Anterior cingulate cortex (tissue), 58 donors: ENCODE measurements around the gene CSF2.

Experiments used
- DNase-seq, 58 donors: peaks; one replicate each; lab custom pipeline; 2025; lab: John Stamatoyannopoulos, UW

Gene CSF2

DNA sequence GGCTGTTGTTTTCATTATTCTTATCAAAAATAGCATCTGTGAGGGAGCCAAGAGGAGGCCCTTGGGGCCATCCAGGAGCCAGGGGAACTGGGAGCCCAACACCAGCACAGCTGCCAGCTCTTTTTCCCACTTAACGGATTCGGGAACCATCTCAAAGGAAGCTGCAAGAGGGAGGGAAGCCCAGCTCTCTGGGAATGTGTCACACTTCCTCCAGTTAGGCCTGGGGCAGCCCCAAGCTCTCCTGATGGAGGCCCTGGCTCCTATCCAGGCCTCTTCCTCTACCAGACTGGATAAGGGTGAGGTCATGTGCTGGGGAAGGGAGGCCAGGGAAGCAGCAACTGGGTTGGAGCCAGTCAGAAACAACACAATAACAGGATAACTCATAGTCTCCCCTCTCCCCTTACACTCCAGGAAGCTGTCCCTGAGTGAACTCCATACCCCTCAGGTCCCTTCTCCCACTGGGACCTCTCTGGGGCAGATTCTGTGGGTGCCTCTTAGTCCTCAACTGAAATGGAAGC lies 12.7 kb downstream of the CSF2 start:
- peak in 1 of 58 donors; percentile 19 for DNase-seq

DNA sequence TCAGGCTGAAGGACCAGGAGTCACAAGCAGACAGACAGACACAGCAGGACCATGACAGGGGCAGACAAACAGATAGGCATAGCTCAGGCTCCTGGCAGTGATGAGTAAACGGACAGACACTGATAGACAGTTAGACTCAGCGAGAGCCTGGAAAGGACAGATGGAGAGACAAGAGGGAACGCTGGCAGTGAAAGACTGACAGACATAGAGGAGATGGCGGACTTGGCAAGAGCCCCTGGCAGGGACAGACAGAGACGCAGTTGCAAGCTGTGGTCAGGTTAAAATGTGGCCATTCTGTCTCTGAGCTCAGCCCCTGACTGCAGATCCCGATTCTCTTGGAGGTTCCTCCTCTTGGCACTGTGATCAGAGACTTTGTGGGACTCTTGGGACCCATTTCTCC lies 13.6 kb downstream of the CSF2 start:
- DNase-seq: no peak

DNA sequence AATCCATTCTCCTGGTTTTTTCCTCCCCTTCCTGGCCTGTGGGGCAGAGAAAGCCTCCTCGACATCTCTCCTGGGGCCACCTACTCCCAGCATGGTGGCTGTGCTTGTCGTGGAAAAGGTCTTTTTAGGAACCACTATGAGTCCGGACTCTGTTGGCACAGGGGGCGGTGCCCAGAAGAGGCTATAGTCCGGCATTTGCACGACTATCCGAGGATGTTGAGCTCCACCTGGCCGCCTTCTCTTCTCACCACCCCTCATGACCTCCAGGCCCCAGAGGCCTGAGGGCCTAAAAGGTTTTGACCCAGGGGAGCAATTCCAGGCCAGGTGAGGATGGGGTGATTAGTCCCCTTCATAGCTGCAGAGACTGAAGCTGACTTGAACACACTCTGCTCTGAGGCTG lies 14.1 kb downstream of the CSF2 start:
- DNase-seq: no peak

DNA sequence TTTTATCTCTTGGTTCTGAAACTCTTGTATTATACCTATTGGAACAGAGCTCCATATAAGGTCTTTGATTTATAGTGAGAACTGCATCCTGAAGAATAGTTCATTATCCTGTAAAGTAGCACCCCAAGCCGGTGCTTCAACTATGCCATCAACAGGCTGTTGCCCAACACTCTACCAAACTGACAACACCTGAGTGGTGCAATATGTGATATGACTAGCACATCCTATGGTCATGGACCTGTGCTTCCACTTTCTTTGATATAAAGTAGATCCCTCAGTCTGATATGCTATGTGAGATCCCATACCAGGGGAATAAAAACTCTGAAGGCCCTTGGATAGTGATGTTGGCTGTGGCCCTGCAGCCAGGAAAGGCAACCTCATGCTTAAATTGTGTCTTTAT lies 15.8 kb downstream of the CSF2 start:
- no peak for DNase-seq

DNA sequence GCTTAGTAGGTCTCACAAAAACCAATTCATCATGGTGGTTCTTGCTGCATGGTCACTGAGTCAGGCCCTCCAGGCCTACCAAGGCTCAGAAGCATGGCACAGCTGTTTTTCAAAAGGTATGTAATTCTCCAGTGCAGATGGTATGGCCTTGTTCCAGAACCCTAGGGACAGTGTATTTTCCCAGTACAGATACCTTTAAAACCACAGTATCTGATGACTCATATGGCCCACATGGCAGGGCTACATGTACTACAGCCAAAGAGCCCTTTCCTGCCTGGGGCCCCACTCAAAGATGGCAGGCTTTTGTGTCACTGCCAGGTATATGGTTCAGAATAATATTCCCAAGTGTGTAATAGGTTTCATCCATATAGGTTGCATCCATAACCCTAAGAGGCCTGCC lies 16.5 kb downstream of the CSF2 start:
- no peak for DNase-seq

DNA sequence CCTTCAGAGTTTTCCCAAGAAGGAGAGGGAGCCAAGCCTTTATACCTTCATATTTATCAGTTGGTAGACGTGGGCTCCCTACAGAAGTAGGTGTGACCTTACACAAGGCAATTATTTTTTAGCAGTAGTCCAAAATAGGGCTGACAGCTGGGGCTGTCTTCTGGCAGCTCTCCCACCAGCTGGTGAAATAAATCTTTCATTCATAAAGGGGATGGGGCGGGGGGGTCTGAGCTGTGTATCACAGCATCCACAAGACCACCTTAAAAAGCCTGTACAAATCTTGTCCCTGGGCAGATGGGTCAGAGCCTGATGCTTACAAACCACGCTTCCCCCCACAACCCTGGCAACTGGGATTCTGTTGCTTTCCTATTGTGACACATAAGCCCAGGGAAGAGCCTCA lies 19.7 kb downstream of the CSF2 start:
- no peak for DNase-seq

DNA sequence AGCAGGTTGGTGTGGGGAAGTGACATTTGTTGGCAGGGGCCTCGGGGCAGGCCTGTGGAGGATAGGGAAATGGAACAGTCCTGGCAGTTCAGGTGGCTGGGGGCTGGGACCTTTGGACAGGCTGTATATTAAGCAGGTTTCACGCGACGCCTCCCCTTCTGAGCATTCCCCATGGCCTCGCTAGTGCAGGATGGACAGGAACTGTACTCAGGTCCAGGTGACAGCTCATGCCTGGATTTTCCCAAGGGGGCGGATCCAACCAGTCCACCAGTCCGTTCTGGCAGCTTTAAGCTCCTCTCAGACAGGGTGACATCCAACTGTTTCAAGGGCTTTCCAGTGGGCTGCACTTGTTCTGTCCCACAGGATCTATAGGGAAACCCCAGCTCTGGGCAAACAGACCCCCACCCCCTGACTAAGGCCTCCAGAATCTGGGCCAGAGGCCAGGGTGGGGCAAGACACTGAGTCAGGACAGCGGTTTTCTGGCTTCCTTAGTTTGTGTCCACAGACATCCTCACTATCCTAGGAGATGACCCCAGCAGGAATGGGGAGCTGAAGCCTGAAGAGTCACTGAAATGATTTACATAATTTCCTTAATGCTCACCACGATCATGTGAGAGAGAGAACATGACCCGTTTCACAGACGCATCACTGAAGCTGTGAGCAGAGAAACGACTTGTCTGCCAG lies 20.9 kb downstream of the CSF2 start:
- DNase-seq: no peak

DNA sequence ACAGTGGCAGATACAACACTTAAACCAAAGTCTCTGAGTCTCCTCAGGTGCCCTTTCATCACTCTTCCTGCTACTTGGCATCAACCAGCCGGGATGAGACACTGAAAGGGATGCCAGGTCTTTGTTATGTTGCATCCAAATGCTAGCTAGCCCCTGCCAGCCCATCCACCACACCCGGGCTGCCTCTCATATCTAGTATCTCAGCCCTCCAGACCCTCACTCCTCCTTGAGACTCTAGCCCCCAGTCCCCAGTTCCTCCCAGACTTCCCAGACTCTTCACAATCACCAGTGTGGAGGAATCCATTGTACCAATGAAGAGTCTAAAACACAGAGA lies 21.5 kb downstream of the CSF2 start:
- DNase-seq: no peak

DNA sequence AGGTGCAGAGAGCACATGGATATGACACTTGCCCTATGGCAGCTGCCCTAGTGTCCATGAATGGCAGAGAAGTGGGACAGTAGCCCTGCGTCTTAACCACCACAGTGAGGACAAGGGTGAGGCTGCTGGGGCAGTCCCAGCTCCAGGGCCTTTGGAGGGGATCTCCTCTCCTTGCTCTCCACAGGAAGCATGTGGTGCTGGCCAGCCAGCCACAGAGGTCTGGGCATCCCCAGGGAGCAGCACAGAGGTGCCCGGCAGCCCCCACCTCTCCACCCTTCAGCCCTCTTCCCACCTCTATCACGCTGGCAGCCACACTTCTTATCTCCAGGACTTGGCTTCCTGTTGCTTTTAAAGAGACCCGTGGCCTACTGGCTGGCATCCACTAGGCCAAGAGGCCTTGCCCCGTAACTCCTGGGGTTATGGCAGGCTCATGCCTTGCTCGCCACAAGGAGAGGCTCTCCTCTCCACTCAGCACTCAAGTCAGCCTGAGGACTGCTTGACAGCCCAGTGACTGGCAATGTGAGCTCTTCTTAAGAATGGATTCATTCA lies 21.9 kb downstream of the CSF2 start:
- no peak for DNase-seq

DNA sequence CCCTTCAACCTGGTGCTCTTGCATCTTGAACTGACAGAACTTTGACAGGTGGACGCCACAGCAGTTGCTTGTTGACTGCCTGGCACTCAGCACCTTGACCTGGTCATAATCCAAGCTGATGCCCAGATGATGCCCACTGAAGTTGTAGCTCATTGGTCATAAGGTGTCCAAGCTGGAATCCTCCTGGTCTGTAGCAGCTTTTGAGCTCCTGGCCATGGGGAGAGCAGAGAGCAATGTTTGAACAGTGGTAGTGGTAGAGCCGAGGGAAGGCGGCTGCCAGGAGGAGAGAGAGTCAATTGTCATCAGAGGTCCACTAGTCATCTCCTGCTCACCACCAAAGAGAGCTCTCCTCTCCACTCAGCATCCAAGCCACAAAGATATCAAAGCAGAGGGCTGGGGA lies 23.3 kb downstream of the CSF2 start:
- no peak for DNase-seq

DNA sequence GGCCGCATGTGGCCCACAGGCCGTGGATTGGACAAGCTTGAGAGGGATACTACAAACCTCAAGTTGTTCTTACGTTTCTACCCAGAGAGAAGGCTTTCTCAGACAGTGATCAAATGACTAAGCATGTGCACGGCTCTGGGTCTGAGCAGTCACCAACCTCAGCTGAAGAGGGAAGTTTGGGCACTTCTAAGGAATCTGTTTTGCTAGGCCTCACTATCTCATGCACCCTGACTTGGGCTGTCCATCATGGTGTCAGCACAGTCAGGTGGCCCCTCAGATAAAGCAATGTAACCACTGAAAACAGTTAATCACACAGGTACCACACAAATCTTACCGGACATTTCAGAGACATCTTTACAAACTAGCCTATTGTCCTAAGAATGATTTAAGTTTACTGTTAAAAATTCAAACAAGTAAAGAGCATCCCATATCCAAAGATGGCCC lies 24.6 kb downstream of the CSF2 start:
- DNase-seq: no peak

DNA sequence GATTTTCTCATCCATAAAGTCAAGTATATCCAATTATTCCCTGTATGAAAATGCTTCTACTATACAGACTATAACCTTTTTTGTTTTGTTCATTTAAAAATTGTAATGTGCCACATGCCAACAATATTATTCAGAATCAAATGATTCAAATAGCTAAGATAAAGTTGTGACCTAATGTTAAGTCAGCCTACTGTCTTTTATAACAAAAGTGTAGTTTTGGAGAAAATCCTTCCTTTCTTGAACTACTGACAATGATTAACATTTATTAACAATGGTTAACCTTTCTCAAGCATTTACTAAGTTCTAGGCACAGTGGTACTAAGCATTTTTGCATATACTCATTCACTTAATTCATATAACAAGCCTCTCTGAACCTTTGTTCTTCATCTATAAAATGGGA lies 25.0 kb downstream of the CSF2 start:
- no peak for DNase-seq

DNA sequence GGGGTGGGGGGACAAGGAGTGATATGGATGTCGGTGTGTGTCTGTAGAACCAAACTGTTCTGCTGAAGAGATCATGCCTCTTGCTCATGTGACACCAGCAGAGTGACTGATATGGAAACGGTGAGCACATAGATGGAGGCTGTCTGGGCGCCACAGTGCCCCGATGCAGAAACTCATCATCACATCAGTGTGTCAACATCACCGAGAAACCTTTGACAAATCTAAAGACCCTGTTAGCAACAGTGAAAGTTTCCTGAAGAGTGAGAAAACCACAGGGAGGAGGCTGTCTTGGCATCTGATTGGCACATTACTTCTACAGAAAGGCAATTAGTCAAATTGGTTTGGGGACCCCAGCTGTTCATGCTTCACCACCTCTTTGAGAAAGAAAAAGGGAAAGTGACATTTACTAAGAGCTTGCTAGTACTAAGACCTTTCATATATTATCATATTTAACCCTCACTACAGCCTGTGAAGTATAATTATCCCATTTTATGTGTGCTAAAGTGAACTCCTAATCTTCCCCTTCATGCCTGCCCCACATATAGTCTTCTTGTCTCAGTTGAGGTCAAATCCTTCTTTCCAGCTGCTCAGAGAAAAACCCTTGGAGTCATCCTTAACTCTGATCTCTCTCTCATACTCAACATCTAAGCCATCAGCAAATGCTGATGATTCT lies 25.6 kb downstream of the CSF2 start:
- no peak for DNase-seq

DNA sequence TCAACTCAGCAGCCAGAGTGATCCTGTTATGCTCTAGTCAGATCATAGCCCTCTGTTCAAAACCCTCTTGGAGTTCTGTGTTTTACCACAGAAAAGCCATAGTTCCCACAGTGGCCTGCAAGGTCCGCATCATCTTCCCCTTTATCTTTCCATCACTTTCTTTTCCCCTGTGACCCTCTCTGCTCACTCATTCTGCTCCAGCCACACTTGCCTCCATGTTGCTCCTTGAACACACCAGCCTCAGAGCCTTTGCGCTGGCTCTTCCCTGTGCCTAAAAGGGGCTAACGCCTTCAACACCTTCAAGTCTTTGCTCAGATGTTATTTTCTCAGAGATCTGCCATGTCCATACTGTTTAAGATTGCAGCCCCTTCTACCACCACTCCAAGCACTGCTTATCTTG lies 26.3 kb downstream of the CSF2 start:
- DNase-seq: no peak

DNA sequence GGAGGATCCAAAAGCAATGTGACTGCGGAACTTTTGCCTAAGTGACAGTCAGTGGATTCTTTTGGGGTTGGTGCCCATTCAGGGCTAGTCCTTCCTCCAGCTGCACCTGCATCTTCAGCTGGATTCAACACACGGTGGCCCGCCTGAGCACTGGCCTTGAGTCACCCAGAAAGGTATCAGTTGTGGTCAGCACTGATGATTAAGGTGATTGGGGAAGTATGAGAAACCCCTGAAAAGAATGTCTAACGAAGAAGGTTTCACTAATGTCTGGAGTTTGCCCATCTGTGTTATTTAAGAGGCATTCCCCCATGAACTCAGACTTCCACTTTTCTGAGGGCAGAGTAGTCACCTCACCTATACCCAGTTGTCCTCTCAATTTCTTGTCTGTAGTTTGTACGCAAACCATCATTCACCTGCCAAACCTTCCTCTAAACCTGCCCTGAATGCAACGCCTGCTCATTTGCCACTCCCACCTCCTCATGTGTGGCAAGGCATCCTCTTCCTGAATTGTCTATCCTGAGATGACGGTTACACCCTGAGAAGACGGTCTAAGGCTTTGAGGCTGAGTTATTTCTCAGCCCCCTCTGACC lies 27.2 kb downstream of the CSF2 start:
- DNase-seq: no peak

DNA sequence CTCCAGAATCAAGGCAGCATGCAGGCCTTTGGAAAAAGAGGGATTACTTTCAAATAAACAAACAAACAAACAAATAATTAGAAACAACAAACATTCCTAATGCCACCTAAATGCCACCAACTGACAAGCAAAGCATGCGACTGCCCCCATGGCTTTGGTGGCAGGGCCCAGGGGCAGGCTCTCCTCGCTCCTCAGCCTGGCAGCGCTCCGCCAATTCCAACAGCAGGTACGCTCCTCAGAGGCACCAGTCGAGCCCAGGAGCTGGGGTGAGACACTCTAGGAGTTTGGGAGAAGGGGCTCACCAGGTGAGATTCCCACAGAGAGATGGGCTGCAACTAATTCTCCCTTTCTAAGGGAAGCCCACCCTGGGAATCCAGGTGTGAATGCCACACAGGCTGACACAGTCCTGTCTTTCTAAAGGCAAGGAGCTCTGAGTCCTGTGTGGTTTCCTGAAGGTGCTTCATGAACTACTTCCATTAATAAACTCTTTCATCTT lies 27.8 kb downstream of the CSF2 start:
- DNase-seq: no peak

DNA sequence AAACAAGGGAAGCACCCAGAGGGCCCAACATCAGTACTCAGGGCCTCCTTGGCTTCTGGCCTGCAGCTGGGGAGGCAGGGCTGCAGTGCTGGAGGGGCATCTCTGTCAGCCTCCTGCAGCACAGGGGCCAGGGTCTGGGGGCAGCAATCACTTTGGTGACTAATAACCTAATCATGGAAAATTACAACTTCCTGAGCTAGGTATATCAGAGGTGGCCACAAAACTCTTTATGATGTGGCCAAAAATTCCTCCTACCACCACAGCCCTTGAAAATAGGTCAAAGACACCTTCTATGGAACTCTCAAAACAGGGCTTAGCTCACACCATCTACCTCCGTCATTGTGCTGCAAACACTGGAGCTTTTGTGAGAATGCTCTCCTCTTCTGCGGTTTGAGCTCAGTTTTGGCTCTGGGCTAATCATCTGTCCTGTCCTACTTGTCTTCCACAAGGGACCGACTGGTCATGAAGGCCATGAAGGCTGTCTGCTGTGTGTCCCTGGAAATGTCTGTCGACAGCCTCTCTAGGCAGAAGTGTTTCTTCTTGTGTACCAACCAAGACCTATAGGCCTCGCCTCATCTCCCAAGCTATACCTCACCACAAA lies 28.6 kb downstream of the CSF2 start:
- no peak for DNase-seq

DNA sequence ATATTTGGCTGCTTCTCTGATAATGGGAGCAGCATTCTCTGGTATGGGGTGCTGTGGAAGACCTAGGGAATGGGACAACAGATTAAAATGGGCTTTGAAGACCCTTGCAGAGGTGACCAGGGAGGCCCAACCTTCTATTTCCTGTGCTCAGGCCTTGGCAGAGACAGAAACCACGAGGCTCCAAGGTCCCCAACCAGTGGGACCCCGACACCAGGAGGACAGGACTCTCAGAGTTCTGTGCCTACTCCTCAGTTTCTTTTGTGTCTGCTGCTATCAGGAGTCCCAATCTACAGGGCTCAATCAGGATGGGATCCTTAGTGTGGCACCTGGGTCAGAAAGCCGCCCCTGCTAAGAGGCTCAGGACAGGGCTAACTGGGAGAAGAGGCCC lies 29.3 kb downstream of the CSF2 start:
- DNase-seq: no peak

DNA sequence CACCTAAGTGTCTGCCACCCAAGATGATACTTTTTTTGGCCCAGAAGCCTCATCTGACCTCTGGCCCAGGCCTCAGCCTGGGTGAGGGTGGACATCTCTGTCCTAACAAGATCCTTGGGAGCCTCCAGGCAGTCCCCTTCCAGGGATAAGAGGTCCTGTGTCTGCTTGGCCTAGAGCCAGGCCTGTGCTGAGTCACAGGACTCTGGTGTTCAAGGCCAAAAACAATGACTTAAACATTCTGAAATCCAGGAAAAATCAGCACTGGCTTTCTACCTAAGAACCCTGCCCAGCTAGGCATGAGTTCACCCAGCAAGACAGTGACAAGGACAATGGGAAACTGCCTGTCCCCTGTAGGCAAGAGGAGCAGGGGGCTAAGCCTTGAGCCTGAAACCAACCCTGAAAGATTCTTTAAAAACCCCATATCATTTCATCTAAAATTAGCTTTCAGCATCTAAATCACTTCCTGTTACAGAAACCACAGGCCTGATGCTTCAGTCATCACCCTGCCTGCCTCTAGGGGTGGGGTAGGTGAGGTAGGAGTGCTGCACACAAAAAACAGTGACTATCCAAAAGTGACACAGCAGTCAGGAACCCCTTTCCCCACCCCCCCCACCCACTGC lies 29.9 kb downstream of the CSF2 start:
- DNase-seq: peak in 2 of 58 donors; percentile 3 to 45

DNA sequence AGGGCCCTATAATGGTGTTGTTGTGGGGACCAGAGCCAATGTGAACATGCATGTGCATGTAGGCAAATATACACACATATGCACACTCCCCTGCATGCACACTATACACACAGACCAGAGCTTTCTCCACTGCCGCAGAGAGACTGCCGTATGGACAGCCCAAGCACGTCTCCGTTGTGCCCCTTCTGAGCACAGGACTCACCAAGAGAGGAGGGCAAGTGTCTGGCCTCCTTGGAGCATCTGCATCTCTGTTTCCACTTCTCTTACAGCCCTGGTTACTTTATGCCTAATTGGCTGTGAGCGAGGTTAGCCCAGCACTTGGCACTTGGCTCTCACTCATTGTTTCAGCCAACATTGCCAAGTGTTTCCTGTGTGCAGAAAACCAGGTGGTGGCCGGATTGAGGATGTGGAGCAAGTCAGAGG lies 30.4 kb downstream of the CSF2 start:
- DNase-seq: no peak

DNA sequence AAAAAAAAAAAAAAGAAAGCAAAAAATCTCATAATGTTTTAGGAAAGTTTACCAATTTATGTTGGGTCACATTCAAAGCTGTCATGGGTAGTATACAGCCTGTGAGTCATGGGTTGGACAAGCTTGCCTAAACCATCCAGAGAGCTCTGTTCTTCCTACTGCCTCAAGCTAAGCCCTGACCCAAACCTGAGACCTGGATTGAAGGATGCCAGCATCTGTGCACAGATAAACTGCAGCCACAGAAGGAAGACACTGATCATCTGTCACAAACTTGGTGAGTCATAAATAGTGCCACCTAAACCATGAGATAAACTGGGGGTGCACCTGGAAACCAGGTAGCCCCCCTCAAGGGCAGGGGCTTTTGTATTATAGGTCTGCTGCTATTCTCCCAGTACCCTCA lies 31.0 kb downstream of the CSF2 start:
- no peak for DNase-seq
